OCI-M1 (cell line): ENCODE results near the gene HMOX1.

Experiments used
- DNase-seq: peaks from one replicate; lab custom pipeline; 2025; lab: John Stamatoyannopoulos, UW

HMOX1 gene

DNA sequence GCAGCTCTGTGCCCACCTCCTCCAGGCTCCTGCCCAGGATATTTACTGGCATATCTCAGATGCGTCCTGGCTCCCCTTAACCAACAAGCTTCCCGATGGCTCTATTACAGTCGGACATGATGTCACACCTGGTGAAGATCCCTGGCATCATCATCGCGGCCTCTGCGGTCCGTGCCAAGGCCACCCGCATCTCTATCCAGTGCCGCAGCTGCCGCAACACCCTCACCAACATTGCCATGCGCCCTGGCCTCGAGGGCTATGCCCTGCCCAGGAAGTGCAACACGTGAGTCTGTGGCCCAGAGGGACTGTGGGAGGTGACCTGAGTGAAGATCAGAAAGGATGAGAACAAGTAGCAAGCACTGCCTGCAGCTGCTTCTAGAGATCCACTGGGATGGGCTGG is 25.5 kb downstream of the HMOX1 start:
- no peak for DNase-seq

GRCh38 chr22:35407362-35407761 is 26.5 kb downstream of the HMOX1 start:
- DNase-seq = no peak

- DNase-seq = no peak
Measured at GRCh38 chr22:35409783-35410662, 29.1 kb downstream of the HMOX1 start.

DNA sequence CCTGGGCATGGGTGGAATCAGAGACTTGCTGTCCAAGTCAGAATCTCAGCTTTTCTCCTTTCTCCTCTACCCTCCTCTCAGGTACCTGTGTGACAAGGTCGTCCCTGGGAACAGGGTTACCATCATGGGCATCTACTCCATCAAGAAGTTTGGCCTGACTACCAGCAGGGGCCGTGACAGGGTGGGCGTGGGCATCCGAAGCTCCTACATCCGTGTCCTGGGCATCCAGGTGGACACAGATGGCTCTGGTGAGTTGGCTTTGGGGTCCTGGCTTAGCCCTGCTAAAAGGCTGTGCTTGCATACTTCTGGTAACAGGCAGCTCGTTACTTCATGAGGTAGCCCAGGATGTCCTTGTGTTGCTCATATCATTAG is 29.8 kb downstream of the HMOX1 start:
- DNase-seq = no peak

DNA sequence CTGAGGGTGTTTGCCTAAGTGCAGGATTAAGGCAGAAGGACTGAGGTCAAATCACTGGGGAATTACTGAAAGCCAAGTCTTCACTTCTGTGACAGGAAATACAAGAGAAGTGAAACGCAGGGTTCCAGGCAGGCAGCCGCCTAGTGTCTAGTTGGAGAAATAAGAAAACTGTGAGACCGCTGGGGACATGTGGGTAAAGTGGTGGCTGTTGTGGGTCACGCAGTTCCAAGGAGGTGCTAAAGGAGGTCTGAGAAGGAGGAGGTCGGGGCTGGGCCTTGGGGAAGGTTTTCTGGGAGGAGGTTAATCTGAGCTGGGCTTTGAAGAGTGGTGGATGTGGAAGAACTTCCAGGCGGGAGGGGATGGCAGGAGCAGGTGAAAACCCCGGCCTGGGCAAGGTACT is 30.2 kb downstream of the HMOX1 start:
- DNase-seq = no peak

- DNase-seq = no peak
Measured at GRCh38 chr22:35413624-35414023, 32.7 kb downstream of the HMOX1 start.

GRCh38 chr22:35417606-35418005 is 36.7 kb downstream of the HMOX1 start:
- no peak for DNase-seq

DNA sequence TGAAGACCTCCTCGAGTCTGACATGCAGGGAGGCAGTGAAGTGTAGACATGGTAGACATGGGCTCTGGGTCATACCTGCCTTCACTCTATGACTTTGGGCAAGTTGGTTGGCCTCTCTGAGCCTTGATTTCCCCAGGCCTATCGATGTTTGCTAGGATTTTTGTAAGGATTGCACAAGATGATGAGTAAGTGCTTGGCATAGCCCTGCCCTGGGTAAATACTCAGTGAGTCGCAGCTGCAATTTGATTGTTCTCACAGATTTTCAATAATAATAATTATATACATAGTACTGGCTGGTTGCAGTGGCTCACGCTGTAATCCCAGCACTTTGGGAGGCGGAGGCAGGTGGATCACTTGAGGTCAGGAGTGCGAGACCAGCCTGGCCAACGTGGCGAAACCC is 37.2 kb downstream of the HMOX1 start:
- DNase-seq = no peak

- DNase-seq = no peak
Measured at GRCh38 chr22:35418731-35419130, 37.8 kb downstream of the HMOX1 start.

DNA sequence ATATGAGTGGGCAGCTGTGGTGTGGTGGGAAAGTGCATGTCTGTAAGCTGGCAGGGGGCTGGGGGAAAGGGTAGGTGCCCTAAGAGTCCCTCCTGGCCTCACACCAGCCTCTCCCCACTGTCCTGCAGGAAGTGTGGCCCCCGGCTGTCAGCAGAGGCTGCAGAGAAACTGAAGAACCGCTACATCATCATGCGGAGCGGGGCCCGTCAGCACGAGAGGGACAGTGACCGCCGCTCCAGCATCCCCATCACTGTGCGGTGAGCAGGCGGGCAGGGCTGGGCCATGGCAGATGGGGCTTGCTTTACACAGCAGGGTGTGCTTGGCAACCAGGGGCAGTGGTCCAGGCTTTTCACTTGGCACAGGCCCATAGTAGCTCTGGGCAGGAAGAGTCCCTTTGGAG is 38.9 kb downstream of the HMOX1 start:
- no peak for DNase-seq

GRCh38 chr22:35421121-35421520 is 40.2 kb downstream of the HMOX1 start:
- DNase-seq = no peak

- DNase-seq = no peak
Measured at GRCh38 chr22:35422145-35422544, 41.2 kb downstream of the HMOX1 start.

DNA sequence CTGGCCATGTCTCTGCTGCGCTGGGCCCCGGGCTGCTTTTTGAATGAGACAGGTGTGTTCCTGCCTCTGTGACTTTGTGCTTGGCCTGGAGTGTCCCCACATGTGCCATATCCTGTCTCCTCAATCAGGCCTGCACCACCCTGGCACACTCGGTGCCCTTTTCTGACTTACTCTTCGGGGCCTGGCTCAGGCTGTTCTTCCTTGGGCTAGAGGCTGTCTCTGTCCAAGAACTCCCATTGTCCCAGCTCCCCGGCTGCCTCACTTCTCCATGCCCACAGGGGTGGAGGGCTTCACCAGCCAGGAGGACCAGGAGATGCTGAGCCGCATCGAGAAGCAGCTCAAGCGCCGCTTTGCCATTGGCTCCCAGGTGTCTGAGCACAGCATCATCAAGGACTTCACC is 42.0 kb downstream of the HMOX1 start:
- DNase-seq = no peak

DNA sequence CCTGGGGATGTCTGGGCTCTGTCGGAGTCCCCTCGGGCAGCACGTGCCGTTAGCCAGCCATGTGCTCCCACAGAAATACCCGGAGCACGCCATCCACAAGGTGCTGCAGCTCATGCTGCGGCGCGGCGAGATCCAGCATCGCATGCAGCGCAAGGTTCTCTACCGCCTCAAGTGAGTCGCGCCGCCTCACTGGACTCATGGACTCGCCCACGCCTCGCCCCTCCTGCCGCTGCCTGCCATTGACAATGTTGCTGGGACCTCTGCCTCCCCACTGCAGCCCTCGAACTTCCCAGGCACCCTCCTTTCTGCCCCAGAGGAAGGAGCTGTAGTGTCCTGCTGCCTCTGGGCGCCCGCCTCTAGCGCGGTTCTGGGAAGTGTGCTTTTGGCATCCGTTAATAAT is 43.2 kb downstream of the HMOX1 start:
- no peak for DNase-seq

GRCh38 chr22:35424761-35425160 is 43.9 kb downstream of the HMOX1 start:
- DNase-seq = no peak

- DNase-seq = no peak
Measured at GRCh38 chr22:35425546-35425945, 44.6 kb downstream of the HMOX1 start.

DNA sequence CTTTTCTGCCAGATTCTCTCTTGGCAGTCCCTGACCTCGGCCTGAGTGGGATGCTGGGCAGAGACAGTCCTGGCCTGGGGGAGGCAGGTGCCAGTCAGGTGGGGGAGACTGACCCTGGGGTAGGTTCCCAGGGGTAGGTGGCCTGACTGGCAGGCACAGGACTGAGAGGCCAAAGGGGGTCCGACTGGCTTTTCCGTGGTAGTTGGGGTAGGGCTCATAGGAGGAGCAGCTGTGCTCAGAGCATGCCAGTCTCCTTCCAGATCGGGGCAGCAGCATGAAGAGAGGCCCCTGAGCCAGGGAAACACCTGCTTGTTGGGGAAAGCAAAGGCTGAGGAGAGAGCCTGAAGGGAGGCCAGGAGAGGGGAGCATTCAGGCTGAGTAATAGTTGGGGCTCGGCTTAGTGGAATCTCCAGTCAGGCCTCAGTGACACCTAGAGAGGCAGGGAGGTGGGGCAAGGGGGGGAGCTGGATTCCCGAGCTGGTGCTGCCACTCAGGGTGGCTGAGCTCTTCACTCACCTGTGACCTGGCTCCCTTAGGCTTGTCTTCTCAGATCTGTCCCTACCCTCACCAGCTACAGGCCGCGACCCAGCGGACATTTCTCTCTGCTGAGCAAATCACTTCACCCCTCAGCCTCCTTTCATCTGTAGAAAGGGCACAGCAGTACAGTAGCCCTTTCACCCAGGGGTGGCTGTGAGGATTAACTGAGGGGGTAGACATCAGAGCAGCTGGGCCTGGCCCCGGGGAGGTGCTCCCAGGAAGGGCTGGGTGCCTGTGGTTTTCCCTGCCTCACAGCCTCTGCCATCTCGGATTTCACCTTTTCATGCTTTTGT is 45.3 kb downstream of the HMOX1 start:
- DNase-seq = no peak

- DNase-seq = no peak
Measured at GRCh38 chr22:35426801-35427140, 45.9 kb downstream of the HMOX1 start.

GRCh38 chr22:35430897-35431322 is 50.0 kb downstream of the HMOX1 start:
- DNase-seq = peak; percentile 72

- no peak for DNase-seq
Measured at GRCh38 chr22:35431483-35432227, 50.8 kb downstream of the HMOX1 start.

GRCh38 chr22:35432228-35432905 is 51.5 kb downstream of the HMOX1 start:
- DNase-seq = no peak
